GM20431 (cell line): Measurements from ENCODE around the gene MRLN.

ENCODE experiments used
- in situ Hi-C: fragments of 300-500 bp; cut with MseI, MboI; formaldehyde crosslinking; loops from one replicate; pipeline ENCODE4 v1.15.0; 2020; ENCODE audit warnings: low sequenced_read_pairs; ENCODE audit not compliant: unreplicated experiment

Gene MRLN

DNA sequence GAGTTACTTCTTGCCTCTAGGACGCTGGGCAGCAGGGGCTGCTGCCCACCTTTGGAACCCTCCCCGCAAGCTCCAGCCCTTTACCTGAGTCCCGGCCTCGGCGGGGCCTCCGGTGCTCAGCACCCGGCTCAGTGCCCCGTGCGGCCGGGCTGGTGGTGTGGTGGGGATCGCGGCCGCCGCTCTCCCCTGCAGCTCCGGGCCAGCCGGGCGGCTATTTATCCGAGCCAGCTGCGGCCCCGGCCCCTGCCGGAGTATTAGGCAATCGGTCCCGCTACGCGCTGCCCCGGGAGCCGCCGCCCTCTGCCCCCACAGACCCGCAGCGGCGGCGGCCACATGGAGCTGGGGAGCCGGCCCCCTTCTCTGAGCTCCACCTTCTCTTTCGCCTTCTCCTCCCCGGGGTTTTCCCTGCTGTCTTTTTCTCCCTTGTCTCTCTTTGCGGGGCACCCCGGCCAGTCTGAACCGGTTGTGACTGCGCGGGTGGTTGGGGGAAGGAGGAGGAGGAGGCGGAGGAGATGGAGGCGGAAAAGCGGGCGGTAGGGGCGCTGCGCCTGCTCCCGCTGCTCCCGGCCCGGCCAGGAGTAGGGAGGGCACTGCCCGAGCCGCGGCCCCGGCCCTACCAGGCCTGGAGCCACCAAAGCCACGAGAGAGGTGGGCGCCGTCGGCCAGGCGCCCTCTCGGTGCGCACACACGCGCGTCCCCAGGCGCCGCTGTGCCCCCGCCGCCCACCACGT, 43.7 kb downstream of the MRLN start, which contains the start of gene SLC16A9:
Gene SLC16A9, minus strand, starts transcription at position 456 of the 731 bp plus-strand sequence. CDS start 25,559 bp downstream, outside the sequence.
- in situ Hi-C loops = no loop called here

GRCh38 chr10:59708816-59709394, 44.4 kb downstream of the MRLN start:
- in situ Hi-C loops = no loop called here

GRCh38 chr10:59706851-59707797, 46.1 kb downstream of the MRLN start:
- in situ Hi-C loops = no loop called here

DNA sequence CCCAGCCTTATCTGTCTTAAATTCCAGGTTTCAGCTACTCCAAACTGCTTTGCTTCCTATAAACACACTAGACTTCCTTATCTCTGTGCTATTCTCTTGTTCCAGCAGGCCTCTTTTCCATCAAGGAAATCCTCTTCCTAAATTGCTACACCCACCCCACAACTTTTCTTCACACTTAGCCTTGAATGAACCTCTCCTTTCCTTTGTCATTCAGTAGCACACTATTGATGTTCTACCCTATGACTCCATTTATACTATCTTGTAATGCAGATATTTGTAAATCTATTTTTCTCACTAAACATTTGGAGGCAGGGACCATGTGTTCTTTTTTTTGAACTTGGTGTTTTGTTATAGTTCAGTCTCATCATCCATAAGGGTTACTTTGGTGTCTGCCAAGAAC, 47.3 kb downstream of the MRLN start:
- in situ Hi-C loops = no loop called here

- in situ Hi-C loops = no loop called here
These were observed 48.6 kb downstream of the MRLN start for GRCh38 chr10:59704630-59705029.

GRCh38 chr10:59702347-59702746, 50.9 kb downstream of the MRLN start:
- in situ Hi-C loops = no loop called here

DNA sequence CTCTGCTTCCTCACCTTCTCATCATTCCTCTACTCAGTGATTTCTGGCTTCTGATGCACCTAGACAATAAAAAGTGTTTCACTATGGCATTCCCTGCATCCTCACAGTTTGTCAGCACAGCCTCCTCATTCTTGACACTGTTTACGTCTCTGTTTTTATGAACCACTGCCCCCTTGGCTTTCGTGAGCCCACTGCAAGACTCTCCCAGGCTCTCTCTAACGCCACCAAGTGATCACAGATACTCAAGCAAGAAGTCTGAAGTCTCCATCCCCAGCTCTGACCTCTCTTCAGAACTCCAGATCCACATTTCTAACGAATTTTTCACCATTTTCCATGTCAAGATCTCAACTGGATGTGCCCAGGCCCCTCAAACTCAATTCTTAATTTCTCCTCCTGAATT, 52.5 kb downstream of the MRLN start:
- in situ Hi-C loops = no loop called here

DNA sequence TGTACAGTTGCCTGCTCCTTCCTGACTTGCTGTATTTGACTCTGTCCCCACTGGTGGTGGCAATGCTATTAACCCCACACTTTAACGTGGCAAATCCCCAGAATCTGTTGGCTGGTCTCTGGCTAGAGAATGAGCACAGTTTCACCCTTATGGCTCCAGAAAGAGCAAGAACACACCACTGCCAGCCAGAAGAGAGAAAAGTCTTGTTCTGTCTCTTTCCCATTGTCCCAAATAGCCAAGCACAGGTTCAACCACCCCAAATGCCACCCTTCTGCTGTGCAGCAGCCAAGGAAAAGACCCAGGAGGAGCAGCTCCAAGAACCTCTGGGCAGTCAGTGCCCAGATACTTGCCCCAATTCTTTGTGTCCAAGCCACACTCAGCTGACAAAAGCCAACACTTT, 54.9 kb downstream of the MRLN start:
- in situ Hi-C loops = no loop called here

DNA sequence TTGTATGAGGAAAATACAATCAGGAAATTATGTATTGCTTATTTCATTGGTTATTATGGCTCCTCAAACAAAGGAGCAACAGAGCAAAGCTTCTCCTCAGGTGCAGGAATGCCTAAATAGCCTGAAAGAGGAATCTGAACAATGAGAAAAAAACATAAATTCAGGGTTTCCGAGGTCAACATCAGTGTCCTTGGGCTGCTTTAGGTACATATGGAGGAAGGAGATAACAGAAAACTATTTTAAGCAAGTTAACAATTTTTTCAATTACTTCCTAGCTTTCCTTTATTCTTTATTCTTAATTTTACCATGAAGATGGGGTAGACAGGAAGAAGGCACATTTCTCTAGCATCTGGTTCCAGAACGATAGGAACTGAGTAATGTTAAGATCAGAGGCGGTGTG, 57.6 kb downstream of the MRLN start:
- in situ Hi-C loops = no loop called here

DNA sequence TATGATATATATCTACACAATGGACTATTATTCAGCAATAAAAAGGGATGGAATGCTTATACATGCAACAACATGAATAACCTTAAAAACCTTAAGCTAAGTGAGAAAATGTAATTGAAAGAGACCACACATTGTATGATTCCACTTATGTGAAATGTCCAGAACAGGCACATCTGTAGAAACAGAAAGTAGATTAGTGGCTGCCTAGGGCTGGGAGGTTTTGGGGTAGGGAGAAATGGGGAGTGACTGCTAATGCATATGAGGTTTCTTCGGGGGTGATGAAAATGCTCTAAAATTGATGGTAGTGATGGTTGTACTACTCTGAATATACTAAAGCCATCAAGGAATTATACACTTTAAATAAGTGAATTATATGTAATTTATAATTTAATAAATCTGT, 58.3 kb downstream of the MRLN start:
- in situ Hi-C loops = no loop called here

DNA sequence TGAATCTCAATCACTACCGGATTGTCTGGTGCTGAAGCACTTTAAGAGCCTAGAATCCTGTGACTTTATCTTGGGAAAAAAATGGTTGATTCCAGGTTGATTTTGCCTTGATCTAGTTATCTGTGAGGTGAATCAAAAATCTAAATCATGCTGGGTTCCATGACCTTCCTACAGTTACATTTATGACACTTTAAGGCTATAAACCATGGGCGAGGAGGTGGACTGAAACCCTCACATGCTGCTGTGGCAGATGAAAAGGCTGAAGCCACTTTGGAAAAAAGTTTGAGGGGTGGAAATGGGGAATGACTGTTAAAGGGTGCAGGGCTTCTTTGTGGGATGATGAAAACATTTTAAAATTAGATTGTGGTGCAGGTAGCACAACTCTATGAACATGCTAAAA, 61.1 kb downstream of the MRLN start:
- in situ Hi-C loops = no loop called here

DNA sequence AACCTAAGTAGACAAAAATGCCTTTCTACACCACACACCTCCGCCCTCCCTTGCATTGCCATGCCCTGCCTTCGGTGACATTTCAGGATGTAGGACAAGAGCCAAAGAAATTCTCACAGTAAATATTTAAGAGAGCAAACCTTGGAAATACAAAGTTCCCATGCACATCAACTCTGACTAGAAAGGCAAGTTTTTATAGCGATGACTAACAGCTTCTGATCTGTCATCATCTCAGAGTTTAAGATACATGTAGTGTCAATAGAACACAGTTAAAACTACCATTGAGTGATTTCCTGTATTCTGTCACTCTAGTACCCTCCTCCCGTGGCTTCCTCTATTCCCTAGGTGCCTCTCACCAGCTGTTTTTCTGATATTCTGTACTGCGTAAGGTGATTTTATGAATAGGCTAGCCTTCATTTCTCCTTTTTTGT, 64.3 kb downstream of the MRLN start:
- in situ Hi-C loops = no loop called here

- in situ Hi-C loops = no loop called here
These were observed 65.6 kb downstream of the MRLN start for GRCh38 chr10:59687657-59688056.
